ENCODE measurements around the gene PPP6R3.
"Not testable (repeated sequence)": the region's sequence is repeated elsewhere in the genome, so short reads cannot be mapped to it uniquely, and the experiment has no call there.

The PPP6R3 gene

DNA sequence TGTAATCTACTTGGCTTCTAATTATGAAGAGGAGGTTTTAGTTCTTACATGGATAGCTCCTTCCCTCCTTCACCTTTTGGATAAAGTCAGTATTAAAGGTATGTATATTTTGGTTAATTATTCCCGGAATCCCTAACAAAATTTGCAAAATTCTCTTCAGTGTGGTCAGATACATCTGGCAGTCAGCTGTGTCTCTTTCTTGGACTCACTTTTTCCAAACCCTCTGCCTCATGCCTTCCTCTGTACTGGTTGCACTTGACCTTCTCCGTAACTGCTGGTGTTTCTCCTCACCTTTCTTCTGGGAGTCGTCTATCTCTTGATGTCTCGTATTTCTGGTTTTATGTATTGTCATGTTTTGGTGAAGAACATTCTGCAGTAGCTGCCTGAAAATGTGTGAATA, 62.5 kb downstream of the PPP6R3 start:
- no peak for DNase-seq (ENCODE audit: extremely low read depth in 1 of 2, low read depth in 1 of 2)

DNA sequence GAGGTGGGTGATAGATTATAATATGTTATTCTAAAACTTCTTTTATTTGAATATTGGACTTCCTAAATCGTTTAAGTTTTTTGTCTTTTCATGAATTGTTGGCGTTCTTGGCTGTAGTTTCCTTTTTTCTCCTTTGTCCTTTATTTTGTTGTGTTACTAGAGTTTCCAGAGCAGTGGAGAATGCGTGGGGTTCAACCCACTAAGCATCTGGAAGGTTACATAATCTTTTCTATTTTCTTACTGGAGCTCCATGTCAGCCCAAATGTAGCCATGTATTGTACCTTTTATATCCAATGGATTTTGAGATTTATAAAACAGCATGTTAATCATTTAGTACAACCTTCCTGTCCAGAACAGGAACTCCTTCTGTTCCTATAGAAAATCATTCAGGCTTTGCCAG, 63.2 kb downstream of the PPP6R3 start:
- no peak for DNase-seq (ENCODE audit: extremely low read depth in 1 of 2, low read depth in 1 of 2)

DNA sequence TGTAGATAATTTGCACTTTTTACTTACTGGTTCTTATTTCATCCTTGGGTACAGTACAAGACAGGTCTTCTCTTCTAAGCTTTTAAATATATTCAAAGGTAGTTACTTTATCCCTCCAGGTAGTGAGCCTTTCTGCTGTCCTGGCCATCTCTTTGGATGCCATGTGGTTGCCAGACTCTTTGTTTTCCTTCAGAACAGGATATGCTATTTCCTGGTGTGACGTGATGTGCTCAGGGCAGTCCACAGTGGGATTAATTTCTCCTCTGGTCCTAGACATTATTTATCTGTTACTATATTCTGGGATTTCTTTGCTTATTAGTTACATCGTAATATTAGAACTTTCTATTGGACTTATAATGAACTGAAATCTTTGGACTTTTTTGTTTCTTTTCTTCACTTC, 63.7 kb downstream of the PPP6R3 start:
- no peak for DNase-seq (ENCODE audit: extremely low read depth in 1 of 2, low read depth in 1 of 2)

DNA sequence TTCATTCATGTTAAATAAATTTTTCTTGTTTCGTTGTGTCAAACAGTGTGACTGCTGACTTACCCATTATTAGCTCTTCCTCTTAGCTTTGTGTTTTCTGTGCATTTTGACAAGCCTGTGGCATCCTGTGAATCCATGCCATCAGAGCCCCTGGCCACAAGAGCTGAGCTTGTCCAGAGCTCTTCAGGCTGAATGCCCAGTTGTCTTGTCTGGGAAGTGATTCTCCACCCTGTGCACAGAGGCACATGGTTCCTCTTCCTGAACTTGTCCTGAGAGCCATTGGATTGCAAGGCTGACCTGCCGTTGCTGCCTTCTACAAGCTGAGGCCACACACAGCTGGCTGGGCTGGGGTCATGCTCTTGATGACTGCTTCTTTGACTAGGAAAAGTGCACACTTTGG, 64.1 kb downstream of the PPP6R3 start:
- no peak for DNase-seq (ENCODE audit: extremely low read depth in 1 of 2, low read depth in 1 of 2)

DNA sequence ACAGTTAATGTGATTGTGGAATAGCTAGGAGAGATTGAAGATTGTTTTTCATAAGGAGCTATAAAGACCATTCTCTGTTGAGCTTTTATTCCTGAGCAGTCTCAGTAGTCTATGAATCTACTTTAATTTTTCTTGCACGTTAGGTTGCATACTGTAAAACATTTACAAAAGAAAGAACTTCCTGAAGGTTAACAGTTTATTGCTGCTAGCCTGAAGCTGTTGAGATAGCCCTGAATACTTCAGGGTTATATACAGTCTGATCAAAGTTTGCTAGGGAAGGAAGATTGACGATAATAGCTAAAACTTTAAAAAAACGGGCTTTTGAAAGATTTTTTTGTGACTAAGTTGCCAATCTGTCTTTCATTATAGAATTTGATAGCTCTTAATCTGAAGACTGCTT, 64.8 kb downstream of the PPP6R3 start:
- no peak for DNase-seq (ENCODE audit: extremely low read depth in 1 of 2, low read depth in 1 of 2)

DNA sequence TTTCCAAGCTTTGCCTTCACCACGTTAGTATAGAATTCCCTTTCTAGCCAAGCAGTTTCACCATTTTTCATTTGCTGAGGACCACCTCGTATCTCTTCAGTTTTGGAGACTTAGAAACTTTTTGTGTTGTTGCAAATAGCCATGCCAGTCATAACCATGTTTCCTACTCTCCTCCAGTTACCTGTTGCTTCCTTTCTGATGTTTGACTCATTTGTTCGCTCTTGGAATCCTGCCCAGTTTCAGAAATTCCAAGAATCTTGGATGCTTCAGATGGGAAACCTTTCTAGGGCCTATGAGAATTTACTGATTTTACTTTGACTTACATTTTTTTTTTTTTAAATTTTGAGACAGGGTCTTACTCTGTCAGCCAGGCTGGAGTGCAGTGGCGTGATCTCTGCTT, 65.4 kb downstream of the PPP6R3 start:
- DNase-seq (ENCODE audit: extremely low read depth in 1 of 2, low read depth in 1 of 2), result no peak

DNA sequence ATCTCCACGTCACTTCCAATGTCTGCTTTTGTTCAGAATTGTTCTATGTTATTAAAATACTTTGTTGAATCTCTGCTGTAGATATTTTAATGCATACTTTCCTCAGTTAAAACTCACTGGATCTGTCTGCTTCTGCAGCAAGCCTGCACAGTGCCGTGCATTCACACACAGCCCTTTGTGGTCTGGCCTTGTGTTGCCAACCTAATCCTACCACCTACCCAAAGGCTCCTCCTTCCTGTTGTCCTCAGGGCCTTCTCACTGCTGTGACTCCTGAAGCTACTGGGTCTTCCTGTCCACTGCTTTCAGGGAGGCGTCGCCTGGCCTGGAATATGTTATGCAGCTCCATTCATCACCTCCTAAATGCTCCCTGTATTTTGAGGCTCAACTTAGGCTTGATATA, 67.0 kb downstream of the PPP6R3 start:
- DNase-seq (ENCODE audit: extremely low read depth in 1 of 2, low read depth in 1 of 2), result no peak

DNA sequence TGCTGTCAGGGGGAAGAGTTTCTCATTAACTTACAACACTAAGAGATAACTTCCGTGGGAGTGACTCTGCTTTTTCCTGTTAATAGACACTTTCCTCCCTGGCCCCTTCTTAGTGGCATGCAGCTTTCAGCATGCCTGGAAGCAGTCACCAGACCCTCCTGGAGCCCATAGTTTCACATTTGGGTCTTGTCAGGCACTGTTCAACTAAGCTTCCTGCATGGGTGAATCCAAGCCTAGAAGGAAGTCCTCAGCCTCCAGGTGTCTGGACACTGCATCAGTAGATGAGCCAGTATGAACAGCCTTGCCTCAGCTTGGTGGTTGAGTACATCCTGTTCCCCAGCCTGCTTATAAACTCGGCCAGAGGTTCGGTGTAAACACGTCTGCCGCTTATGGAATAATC, 68.1 kb downstream of the PPP6R3 start:
- no peak for DNase-seq (ENCODE audit: extremely low read depth in 1 of 2, low read depth in 1 of 2)

DNA sequence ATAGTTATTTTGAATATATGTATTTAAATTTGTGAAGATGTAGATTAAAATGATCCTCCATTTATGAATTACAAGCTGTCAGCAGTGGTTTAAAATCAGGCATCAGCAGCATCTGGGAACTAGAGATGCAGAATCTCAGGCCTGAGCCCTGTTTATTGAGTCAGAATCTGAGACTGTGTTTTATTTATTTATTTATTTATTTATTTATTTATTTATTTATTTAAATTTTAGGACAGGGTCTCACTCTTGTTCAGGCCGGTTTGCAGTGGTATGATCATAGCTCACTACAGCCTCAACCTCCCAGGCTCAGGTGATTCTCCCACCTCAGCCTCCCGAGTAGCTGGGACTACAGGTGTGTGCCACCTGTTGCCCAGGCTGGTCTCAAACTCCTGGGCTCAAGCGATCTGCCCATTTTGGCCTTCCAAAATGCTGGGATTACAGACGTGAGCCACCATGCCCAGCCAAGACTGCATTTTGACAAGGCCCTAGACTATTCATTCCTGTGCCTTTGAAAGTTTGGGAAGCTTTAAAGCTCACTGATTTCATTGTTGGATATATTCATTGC, 70.7 kb downstream of the PPP6R3 start:
- no peak for DNase-seq (ENCODE audit: extremely low read depth in 1 of 2, low read depth in 1 of 2)

DNA sequence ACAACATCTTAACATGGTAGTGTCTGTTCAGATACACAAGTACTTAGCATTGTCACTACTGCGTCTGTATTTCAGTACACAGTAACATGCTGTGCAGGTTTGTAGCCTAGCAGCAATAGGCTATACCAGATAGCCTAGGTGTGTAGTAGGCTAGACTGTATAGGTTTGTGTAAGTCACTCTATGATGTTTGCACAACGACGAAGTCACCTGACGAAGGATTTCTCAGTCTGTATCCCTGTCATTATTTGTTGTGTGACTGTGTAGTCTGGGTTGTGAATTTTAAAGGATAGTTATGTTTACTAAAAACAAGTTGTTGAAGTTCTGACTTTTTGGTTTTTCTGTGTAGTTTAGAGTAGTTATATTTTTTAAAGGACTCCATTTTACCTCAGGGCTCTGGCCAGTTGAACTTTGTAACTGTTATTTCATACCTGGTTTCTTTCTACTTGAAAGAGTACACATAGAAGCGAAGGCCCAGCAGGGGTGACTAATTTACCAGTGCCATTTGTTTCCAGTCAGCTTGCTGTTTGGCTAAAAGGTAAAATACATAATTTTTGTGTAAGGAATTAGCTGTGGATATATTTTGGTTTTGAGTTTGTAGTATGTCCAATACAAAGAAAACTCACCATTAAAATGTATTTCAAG, 72.3 kb downstream of the PPP6R3 start:
- DNase-seq (ENCODE audit: extremely low read depth in 1 of 2, low read depth in 1 of 2), result no peak

DNA sequence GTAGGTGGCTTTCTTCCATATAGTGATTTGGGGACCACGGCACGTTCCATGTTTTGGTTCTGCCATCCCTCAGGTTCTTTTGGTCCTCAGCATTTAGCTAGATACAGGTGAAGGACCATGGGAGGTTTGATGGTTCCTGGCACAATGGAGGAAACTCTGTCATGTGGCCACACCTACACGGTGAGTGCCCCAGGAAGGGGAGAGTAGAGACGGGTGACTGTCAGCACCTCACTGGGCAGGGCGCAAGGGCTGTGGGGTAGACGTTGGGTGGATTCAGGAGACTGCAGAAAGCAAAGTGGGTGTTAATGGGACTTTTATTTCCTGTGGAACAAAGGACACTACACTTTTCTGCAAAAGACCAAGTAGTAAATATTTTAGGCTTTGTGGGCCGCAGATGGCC, 73.4 kb downstream of the PPP6R3 start:
- no peak for DNase-seq (ENCODE audit: extremely low read depth in 1 of 2, low read depth in 1 of 2)

DNA sequence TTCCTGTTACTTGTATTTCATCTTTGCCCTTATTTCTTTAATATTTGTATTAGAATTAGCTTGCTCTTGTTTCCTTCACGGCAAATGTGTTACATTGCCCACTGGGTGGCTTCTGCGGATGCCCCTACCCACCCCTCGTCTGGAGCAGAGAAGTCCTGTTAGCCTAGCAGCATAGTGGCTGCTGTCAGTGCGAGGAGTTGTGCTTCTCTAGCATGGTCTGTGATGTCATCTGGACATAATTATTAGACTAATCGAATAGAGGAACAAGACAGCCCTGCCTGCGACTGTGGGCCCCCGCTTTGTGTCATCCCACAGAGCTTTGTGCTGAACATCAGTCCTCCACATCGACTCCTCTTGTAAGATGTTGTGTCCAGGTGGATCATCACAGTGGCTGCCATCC, 74.5 kb downstream of the PPP6R3 start:
- no peak for DNase-seq (ENCODE audit: extremely low read depth in 1 of 2, low read depth in 1 of 2)

DNA sequence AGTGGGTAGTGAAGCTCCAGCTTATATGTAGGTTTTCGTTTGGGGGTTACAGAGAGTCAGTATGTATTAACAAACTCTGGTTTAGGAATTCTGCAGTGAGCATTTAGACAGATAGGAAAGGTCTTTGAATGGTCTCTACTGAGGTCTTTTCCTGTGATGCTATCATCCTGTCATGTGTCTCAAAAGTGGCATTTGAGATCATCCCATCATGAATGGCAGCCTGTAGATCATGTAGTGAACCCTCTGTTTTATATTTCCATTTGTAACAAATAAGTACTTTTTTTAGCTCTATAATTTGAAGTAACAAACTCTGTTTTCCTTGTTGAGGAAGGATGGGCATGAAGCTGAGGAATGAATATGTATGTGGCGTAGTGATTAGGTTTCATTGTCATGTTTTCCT, 76.2 kb downstream of the PPP6R3 start:
- DNase-seq (ENCODE audit: extremely low read depth in 1 of 2, low read depth in 1 of 2), result no peak

DNA sequence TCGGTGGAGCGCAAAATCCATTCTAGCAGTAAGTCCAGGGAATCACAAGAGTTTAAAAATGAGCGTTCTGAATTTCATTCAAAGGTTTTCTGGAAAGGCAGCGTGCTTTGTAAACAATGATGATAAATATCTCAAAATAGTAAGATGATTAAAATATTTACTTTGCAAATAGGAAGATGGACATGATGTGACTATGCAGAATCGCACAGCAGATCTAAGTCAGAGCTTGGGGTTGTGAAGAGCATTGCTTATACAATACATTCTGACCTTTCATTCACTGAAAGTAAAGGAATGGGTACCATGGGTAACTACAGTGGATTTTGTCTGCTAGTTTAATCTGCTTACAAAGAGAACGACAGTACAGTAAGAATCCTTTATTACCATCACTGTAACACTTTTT, 77.5 kb downstream of the PPP6R3 start:
- DNase-seq (ENCODE audit: extremely low read depth in 1 of 2, low read depth in 1 of 2), result no peak

DNA sequence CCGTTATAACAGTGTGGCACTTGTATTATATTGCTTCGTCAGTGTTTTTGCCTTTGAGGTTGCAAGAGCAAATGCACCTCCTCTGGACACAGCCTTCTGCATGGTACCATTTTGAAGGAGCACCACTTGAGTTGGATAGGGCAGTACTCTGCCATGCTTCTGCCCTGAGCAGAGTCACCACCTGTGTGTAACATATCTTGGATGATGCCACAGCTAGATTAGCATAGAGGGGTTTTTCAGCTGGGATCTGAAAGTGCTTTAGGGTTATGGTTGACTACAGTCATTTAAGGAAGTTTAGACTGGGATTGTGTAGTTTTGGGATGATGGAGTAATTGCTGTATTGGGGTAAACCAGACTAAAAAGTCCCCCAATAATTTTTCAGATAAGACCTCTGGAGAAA, 78.8 kb downstream of the PPP6R3 start:
- no peak for DNase-seq (ENCODE audit: extremely low read depth in 1 of 2, low read depth in 1 of 2)

DNA sequence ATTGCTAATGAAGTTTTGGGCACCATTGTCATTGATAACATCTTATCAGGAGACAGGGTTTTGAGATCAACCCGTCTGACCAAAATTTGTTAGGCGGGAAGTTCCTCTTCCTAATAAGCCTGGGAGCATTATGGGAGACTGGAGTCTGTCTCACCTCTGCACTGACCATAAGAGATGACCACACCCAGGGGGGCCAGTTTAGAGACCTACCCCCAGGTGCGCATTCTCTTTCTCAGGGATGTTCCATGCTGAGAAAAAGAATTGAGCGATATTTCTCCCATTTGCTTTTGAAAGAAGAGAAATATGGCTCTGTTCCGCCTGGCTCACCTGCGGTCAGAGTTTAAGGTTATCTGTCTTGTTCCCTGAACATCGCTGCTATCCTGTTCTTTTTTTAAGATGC, 80.0 kb downstream of the PPP6R3 start:
- DNase-seq (ENCODE audit: extremely low read depth in 1 of 2, low read depth in 1 of 2), result not testable (repeated sequence)

DNA sequence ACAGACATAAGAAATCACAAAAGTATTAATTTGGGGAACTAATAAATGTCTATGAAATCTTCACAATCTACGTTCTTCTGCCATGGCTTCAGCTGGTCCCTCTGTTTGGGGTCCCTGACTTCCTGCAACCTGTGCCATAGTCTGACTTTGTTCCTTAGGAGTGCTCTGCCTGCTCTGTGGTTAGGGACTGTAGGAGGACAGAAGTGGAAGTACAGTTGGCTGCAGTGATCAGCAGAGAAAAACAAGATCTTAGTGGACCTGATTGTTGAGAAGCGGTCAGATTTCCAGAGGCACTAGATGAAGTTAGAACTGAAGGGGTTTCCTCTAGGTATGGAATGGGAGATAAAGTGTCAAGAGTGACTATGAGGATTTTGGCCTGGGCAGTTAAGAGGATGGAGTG, 80.6 kb downstream of the PPP6R3 start:
- no peak for DNase-seq (ENCODE audit: extremely low read depth in 1 of 2, low read depth in 1 of 2)

DNA sequence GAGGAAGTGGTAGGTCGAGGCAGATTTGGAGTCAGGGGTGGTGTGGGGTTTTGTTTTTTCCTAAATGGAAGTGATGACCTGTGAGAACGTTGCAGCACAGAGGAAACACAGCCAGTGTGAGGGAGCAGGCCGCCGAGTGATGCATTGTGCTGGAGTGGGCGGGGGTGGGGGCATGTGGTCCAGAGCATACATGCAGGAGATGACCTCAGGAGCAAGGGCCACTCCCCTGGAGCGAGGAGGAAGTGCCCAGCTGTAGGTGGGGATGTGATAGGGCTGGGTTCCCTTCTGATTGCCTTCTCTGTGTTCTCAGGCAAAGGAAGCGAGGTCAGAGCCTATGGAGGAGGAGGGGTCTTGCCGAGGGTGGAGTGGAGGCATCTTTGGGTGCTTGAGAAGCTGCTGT, 81.4 kb downstream of the PPP6R3 start:
- DNase-seq (ENCODE audit: extremely low read depth in 1 of 2, low read depth in 1 of 2), result no peak

DNA sequence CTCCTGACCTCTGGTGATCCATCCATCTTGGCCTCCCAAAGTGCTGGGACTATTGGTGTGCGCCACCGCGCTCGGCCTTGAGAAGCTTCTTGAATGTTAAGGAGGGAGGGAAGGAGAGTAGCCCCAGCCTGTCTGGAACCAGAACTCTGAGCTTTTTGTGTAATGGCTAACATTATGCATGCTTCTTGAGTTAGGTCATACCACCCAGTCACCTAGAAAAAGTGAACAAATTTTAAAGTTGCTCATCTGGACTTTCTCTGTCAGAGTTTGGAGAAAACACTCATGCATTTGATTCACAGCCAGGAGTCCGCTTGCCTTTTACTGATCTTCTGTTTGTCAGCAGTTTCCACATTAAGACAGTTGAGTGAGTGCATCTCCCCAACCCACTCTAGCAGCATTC, 82.1 kb downstream of the PPP6R3 start:
- DNase-seq (ENCODE audit: extremely low read depth in 1 of 2, low read depth in 1 of 2), result no peak

DNA sequence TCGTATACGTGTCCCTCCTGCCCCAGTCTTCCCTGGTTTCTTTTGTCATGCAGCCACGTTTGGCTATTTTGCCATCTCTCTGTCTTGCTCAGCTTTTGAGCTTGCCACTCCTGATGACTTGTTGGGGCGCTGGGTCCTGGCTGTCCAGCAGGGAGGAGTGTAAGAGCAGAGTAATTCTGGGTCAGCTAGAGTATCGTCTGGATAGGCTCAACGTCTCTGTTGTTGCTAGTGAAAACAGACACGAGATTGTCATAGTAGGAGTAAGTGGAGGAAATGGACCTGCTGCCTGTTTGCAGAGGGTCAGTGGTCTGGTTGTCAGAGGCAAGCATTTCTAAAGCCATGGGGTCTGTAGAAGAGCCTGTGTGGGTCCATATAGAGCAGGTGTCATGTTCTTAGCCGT, 83.0 kb downstream of the PPP6R3 start:
- DNase-seq (ENCODE audit: extremely low read depth in 1 of 2, low read depth in 1 of 2), result no peak

DNA sequence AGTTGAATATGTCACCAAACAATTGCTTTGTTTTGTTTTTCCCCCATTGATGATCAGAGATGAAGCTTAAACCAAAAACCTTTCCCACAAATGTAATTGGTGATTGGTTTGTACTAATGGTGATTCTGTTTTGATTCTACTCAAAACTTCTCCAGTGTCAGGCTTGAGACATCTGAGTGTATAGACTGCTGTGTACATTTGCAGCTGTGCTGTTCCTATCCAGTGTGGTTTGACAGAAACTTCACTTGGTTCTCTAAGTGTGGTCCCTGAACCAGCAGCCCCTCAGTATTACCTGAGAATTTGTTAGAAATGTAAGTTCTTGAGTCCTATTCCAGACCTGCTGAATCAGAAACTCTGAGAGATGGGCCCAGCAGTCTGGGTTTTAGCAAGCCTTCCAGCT, 84.8 kb downstream of the PPP6R3 start:
- DNase-seq (ENCODE audit: extremely low read depth in 1 of 2, low read depth in 1 of 2), result no peak

DNA sequence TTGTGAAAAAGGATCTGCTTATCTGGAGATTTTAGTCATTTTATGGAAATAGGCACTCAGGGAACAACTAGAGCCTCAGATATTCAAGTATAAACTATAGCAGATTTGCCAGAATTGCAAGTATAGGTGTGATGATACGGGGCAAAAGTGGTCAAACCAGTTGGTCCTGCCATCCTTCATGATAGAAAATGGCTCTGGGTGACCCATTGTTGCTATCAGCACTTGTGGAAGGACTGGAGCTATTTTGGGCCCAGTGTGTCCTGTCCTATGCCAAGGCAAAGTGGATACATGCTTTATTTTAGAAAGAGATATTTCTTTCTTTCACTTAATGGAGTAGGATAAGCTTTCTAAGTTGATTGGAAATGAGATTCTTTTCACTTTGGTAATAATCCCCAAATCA, 85.2 kb downstream of the PPP6R3 start:
- DNase-seq (ENCODE audit: extremely low read depth in 1 of 2, low read depth in 1 of 2), result no peak

DNA sequence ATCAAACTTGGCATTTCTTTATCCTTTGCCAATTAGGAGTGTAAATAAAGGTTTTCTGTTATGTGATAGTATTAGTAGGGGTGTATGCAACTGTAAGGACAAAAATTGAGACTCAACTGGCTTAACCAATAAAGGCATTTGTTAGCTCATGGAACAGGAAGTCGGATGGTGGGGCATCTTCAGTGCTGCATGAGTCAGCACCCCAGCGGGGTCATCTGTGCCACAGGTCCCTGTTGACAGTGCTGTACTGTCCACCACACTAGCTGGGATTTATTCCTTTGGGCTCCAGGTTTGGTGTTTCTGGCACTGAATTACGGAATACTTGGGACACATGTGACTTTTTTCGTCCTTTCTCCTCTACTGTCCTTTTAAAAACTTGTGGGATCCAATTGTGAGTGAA, 86.0 kb downstream of the PPP6R3 start:
- no peak for DNase-seq (ENCODE audit: extremely low read depth in 1 of 2, low read depth in 1 of 2)

Measured in activated CD8-positive, alpha-beta memory T cell treated with anti-CD3 and anti-CD28 coated beads for 1 hour (primary cell).